HG02642 (cell line): ENCODE data around the gene GRK6.

Source experiments
- ATAC-seq: cut with Tn5 transposase; IDR thresholded peaks from one replicate; pipeline ENCODE4 v1.9.1; 2021; ENCODE audit warnings: mild to moderate bottlenecking; ENCODE audit not compliant: unreplicated experiment, poor library complexity

GRK6 gene

GRCh38 chr5:177425196-177425800, 1.2 kb upstream of the GRK6 start:
- ATAC-seq, result no peak

- ATAC-seq, result peak; percentile 79
Observed at GRCh38 chr5:177425801-177426565, 493 bp upstream of the GRK6 start.

GRCh38 chr5:177427211-177427822, 841 bp downstream of the GRK6 start:
- ATAC-seq, result no peak

GRCh38 chr5:177427919-177428573, 1.6 kb downstream of the GRK6 start:
- no peak for ATAC-seq

- no peak for ATAC-seq
Observed at GRCh38 chr5:177428574-177429217, 2.2 kb downstream of the GRK6 start.

DNA sequence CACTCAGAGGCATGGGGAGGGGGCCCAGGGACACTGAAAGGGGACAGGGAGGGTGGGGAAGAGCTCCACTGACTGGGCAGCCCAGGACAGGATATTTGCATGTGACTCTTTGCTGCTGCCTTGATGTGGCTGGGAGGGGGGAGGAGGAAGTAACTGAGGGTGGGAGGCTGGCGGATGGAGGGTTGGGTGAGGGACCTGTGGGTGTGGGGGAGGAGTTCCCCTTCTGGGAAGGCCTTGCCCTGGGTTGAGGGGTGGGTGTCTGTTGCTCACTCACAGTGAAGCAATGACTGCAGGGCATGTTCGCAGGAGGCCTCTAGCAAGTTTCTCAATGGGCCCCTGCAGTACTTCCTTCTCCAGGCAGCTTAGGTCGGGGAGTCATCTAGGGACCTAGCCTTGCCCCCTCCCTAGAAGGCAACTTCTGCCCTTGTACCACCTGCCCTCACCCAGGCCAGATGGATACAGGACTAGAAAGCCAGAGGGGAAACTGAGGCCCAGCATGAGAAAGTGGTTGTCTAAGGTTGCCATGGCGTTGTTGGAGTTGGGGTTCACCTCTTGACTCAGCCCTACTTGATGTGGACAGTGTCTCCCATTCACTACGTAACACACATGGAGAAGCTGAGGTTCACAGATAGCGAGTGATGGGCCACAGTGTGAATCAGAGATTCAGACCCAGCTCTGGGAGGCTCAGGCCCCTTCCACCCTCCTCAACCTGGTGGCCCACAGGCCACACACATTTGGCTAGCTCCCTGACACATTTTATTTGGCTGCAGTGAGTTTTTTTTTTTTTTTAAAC, 3.0 kb downstream of the GRK6 start:
- ATAC-seq, result no peak

DNA sequence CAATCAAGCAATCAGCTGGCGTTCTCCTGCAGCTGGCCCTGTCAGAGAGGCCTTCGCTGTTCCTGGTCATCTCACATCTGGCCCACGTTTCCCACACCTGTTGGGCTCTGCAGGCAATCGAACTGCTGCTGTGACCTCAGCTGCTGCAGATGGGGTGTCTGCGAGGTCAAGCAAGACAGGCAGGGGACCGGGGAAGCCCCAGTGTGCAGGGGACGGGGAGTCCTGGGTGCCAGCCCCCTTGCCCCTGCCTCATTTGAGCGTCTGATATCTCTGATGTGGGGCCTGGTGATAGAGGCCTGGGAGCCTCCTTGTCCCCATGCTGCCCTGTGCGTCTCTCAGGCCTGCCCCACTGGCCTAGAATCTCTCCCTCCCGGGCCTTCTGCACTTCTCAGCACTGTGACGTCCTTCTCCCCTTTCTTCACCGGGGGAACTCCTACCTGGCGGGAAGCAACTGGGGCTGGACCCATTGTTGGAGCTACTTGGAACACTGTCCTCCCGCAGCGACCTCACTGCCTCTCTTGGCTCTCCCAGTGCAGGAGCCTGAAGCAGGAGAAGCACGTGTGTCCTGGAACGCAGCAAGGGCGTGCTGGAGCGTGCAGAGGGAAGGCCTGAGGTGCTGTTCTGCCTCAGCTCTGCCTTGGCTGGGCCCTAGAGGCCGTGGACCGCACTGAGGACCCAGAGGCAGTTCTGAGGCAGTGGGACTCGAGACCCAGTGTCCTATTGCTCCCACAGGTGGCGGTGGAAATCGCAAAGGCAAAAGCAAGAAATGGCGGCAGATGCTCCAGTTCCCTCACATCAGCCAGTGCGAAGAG, 3.9 kb downstream of the GRK6 start:
- ATAC-seq, result no peak

DNA sequence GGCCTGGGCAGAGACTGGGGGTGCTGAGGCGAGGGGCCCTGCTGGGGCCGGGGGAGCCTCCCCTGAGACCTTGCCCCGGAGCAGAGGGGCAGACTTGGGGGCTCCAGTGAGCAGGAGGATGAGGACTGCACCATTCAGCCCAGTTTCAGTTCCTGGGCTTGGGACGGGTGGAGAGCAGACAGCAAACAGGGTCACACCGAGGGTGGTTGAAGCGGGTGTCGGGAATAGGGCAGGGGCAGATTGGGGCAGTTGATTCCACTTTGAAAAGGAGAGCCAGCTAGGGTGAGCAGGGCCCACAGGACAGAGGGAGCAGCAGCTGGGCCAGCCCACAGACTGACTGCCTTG, 4.5 kb downstream of the GRK6 start:
- ATAC-seq, result no peak

- ATAC-seq, result peak; percentile 40
Observed at GRCh38 chr5:177431317-177432142, 5.1 kb downstream of the GRK6 start.

- ATAC-seq, result no peak
Observed at GRCh38 chr5:177432143-177432838, 5.8 kb downstream of the GRK6 start.

DNA sequence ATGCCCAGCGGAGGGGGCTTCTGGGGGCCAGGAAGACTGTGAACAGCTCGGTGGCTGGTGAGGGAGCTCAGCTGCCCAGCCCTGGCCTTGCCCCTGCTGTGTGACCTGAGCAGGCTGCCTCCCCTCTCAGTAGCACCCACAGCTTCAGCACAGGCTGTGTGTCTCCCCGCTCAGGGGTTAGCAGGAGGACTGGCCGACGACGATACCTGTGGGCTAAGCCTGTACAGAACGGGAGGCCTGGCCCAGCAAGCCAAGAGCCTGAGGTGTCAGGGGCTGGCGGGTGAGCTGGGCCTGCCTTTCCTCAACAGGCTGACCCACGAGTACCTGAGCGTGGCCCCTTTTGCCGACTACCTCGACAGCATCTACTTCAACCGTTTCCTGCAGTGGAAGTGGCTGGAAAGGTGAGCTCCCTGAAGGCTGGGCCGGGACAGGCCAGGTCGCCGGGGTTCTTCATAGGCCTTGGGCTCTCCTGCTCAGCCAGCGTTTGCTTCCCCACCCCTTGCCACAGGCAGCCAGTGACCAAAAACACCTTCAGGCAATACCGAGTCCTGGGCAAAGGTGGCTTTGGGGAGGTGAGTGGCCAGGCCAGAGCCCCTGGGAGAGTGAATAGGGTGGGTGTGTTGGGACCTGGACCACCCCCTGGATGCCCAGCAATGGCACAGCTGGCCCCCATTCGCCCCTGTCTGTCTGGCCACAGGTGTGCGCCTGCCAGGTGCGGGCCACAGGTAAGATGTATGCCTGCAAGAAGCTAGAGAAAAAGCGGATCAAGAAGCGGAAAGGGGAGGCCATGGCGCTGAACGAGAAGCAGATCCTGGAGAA, 6.6 kb downstream of the GRK6 start:
- ATAC-seq, result no peak

- no peak for ATAC-seq
Observed at GRCh38 chr5:177433658-177434217, 7.3 kb downstream of the GRK6 start.

DNA sequence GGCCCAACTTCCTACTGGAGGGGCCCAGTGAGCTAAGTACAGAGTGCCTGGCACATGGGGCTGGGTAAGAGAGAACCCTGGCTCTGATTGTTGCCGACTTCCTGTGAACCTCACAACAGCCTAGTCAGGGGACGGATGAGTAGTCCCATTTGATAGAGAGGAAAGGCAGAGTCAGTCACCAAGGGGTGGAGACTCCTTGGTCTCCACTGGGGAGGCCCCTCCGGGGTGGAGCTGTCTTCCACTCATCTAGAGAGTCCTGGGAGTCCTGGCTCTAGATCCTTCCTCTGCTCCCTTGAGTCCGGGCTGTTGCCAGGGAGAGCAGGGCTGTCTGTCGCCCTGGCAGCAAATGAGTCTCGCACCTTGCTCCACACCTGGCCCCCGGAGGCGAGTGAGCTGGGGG, 8.0 kb downstream of the GRK6 start:
- no peak for ATAC-seq

- no peak for ATAC-seq
Observed at GRCh38 chr5:177434942-177435738, 8.7 kb downstream of the GRK6 start.

DNA sequence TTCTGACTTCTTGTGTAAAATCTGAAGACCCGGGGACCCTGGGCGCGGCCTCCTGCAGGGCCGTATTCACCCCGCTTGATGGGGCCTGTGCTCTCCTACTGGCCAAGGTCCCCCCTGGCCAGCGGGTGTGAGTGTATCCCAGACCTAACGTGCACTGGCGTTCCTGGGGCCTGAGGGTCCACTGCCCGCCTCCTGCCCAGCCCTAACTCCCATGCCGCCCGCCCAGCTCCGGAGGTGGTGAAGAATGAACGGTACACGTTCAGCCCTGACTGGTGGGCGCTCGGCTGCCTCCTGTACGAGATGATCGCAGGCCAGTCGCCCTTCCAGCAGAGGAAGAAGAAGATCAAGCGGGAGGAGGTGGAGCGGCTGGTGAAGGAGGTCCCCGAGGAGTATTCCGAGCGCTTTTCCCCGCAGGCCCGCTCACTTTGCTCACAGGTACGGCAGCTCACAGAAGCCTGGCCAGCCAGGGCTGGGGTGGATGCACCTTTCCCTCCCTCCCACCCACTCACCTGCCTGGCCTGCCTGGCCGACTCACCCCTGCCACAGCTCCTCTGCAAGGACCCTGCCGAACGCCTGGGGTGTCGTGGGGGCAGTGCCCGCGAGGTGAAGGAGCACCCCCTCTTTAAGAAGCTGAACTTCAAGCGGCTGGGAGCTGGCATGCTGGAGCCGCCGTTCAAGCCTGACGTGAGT, 9.5 kb downstream of the GRK6 start:
- ATAC-seq, result no peak
